Measurements from ENCODE around the gene ACYP1. TPM values are rescaled to one million over a fixed set of nuclear protein-coding genes. Genes with fewer than 3 reads are reported as not detected.
"Not testable (repeated sequence)": the region's sequence is repeated elsewhere in the genome, so short reads cannot be mapped to it uniquely, and the experiment has no call there.

Gene ACYP1
- total RNA-seq, 1 experiment from 2014 or later = 17.5 TPM

GRCh38 chr14:75077794-75078193 is 14.0 kb upstream of the ACYP1 start:
- in situ Hi-C loops (cut with HindIII; ENCODE audit: low pct_unique_long_range_greater_than_20kb, low sequenced_read_pairs) = no loop called here
- no peak for DNase-seq (ENCODE audit: low read depth, low spot score)

GRCh38 chr14:75070383-75070782 is 6.6 kb upstream of the ACYP1 start:
- in situ Hi-C loops (cut with HindIII; ENCODE audit: low pct_unique_long_range_greater_than_20kb, low sequenced_read_pairs) = no loop called here

GRCh38 chr14:75069811-75070145 is 6.0 kb upstream of the ACYP1 start:
- no peak for DNase-seq (ENCODE audit: low read depth, low spot score)
- in situ Hi-C loops (cut with HindIII; ENCODE audit: low pct_unique_long_range_greater_than_20kb, low sequenced_read_pairs) = no loop called here

More at GRCh38 chr14:75070383-75070782, 6.6 kb upstream of the ACYP1 start:
- no peak for DNase-seq (ENCODE audit: low read depth, low spot score)

- in situ Hi-C loops (cut with HindIII; ENCODE audit: low pct_unique_long_range_greater_than_20kb, low sequenced_read_pairs) = no loop called here
These were observed 5.4 kb upstream of the ACYP1 start, which contains the start of gene ZC2HC1C for GRCh38 chr14:75069121-75069810. Gene ZC2HC1C, plus strand, starts transcription at chr14:75069641. Its CDS starts 933 bp downstream, at chr14:75070574.

GRCh38 chr14:75068294-75069120 is 4.7 kb upstream of the ACYP1 start:
- in situ Hi-C loops (cut with HindIII; ENCODE audit: low pct_unique_long_range_greater_than_20kb, low sequenced_read_pairs) = no loop called here
- no peak for DNase-seq (ENCODE audit: low read depth, low spot score)

More at GRCh38 chr14:75069121-75069810, 5.4 kb upstream of the ACYP1 start, which contains the start of gene ZC2HC1C:
- peak; percentile 94 for DNase-seq (ENCODE audit: low read depth, low spot score)

GRCh38 chr14:75067765-75068164 is 3.9 kb upstream of the ACYP1 start:
- DNase-seq (ENCODE audit: low read depth, low spot score); in situ Hi-C loops (cut with HindIII; ENCODE audit: low pct_unique_long_range_greater_than_20kb, low sequenced_read_pairs): not testable (repeated sequence)

- DNase-seq (ENCODE audit: low read depth, low spot score) = peak; percentile 74
- in situ Hi-C loops (cut with HindIII; ENCODE audit: low pct_unique_long_range_greater_than_20kb, low sequenced_read_pairs) = no loop called here
These were observed 3.4 kb upstream of the ACYP1 start for GRCh38 chr14:75067212-75067611.

- DNase-seq (ENCODE audit: low read depth, low spot score) = no peak
- in situ Hi-C loops (cut with HindIII; ENCODE audit: low pct_unique_long_range_greater_than_20kb, low sequenced_read_pairs) = no loop called here
These were observed 2.9 kb upstream of the ACYP1 start for GRCh38 chr14:75066691-75067090.

- in situ Hi-C loops (cut with HindIII; ENCODE audit: low pct_unique_long_range_greater_than_20kb, low sequenced_read_pairs) = no loop called here
- no peak for DNase-seq (ENCODE audit: low read depth, low spot score)
These were observed 362 bp upstream of the ACYP1 start for GRCh38 chr14:75064205-75064567.

- no peak for DNase-seq (ENCODE audit: low read depth, low spot score)
- in situ Hi-C loops (cut with HindIII; ENCODE audit: low pct_unique_long_range_greater_than_20kb, low sequenced_read_pairs) = no loop called here
These were observed 811 bp downstream of the ACYP1 start for GRCh38 chr14:75063013-75063412.

GRCh38 chr14:75060420-75060819 is 3.4 kb downstream of the ACYP1 start:
- DNase-seq (ENCODE audit: low read depth, low spot score) = no peak
- in situ Hi-C loops (cut with HindIII; ENCODE audit: low pct_unique_long_range_greater_than_20kb, low sequenced_read_pairs) = no loop called here

GRCh38 chr14:75059642-75060041 is 4.2 kb downstream of the ACYP1 start:
- in situ Hi-C loops (cut with HindIII; ENCODE audit: low pct_unique_long_range_greater_than_20kb, low sequenced_read_pairs) = no loop called here
- peak; percentile 38 for DNase-seq (ENCODE audit: low read depth, low spot score)

GRCh38 chr14:75054421-75054820 is 9.4 kb downstream of the ACYP1 start:
- in situ Hi-C loops (cut with HindIII; ENCODE audit: low pct_unique_long_range_greater_than_20kb, low sequenced_read_pairs) = no loop called here
- DNase-seq (ENCODE audit: low read depth, low spot score) = no peak

GRCh38 chr14:75053396-75054291 is 10.2 kb downstream of the ACYP1 start:
- no peak for DNase-seq (ENCODE audit: low read depth, low spot score)

GRCh38 chr14:75051556-75051899 is 12.3 kb downstream of the ACYP1 start:
- in situ Hi-C loops (cut with HindIII; ENCODE audit: low pct_unique_long_range_greater_than_20kb, low sequenced_read_pairs) = no loop called here
- DNase-seq (ENCODE audit: low read depth, low spot score) = no peak

More at GRCh38 chr14:75053396-75054291, 10.2 kb downstream of the ACYP1 start:
- in situ Hi-C loops (cut with HindIII; ENCODE audit: low pct_unique_long_range_greater_than_20kb, low sequenced_read_pairs) = no loop called here

- DNase-seq (ENCODE audit: low read depth, low spot score) = peak; percentile 50
- in situ Hi-C loops (cut with HindIII; ENCODE audit: low pct_unique_long_range_greater_than_20kb, low sequenced_read_pairs) = no loop called here
These were observed 12.8 kb downstream of the ACYP1 start, which contains the start of gene MLH3 for GRCh38 chr14:75050852-75051555. Gene MLH3, minus strand, starts transcription at chr14:75051467. Its CDS starts 1,812 bp downstream, at chr14:75049655.

GRCh38 chr14:75049731-75050201 is 14.1 kb downstream of the ACYP1 start:
- no peak for DNase-seq (ENCODE audit: low read depth, low spot score)
- in situ Hi-C loops (cut with HindIII; ENCODE audit: low pct_unique_long_range_greater_than_20kb, low sequenced_read_pairs) = no loop called here
